HepG2 (cell line): Measurements from ENCODE around the gene GABRR2.

Experiments used
- ADNP ChIP-seq: sonication (generic); formaldehyde crosslinking; IDR thresholded peaks from 2 replicates; pipeline ENCODE4 v1.4.0; 2020; ENCODE audit warnings: missing genetic modification reagents
- ETS1 ChIP-seq: sonication (generic); formaldehyde crosslinking; IDR thresholded peaks from 2 replicates; pipeline ENCODE4 v1.4.0; 2020; ENCODE audit warnings: missing genetic modification reagents
- FOXK2 ChIP-seq: fragments of 450-650 bp; IDR thresholded peaks from 2 replicates; pipeline ENCODE4 v1.6.1; 2016
- HDAC6 ChIP-seq: fragments of 200-600 bp; sonication (generic); IDR thresholded peaks from 2 replicates; pipeline ENCODE4 v1.7.0; 2017; ENCODE audit warnings: mild to moderate bottlenecking, antibody characterized with exemption, low read length, low read depth
- IRF1 ChIP-seq: sonication (generic); formaldehyde crosslinking; IDR thresholded peaks from 2 replicates; pipeline ENCODE4 v1.4.0; 2020; ENCODE audit warnings: low read depth, mild to moderate bottlenecking, missing genetic modification reagents
- MNT ChIP-seq: fragments of 450-650 bp; IDR thresholded peaks from 2 replicates; pipeline ENCODE4 v1.6.1; 2016
- SNRNP70 ChIP-seq: fragments of 200-400 bp; formaldehyde crosslinking; IDR thresholded peaks from 2 replicates; pipeline ENCODE4 v1.6.1; 2017; ENCODE audit warnings: mild to moderate bottlenecking, low read depth, low read length, moderate library complexity
- ZBTB7A ChIP-seq: sonication (generic); formaldehyde crosslinking; IDR thresholded peaks from 2 replicates; pipeline ENCODE4 v1.8.0; 2022; ENCODE audit warnings: mild to moderate bottlenecking, missing genetic modification reagents
- ZHX1 ChIP-seq: sonication (generic); formaldehyde crosslinking; IDR thresholded peaks from 2 replicates; pipeline ENCODE4 v1.8.1; 2022; ENCODE audit warnings: low read depth, mild to moderate bottlenecking, missing genetic modification reagents
- ZNF530 ChIP-seq: sonication (generic); formaldehyde crosslinking; IDR thresholded peaks from 2 replicates; pipeline ENCODE4 v1.5.0; 2020; ENCODE audit warnings: low read depth, mild to moderate bottlenecking, missing genetic modification reagents
- ZZZ3 ChIP-seq: sonication (generic); formaldehyde crosslinking; IDR thresholded peaks from 2 replicates; pipeline ENCODE4 v1.4.0; 2020; ENCODE audit warnings: missing genetic modification reagents, mild to moderate bottlenecking, borderline replicate concordance

GRCh38 chr6:89356642-89357170, 41.6 kb upstream of the GABRR2 start:
- TF ChIP-seq HDAC6 = no peak
- no peak for TF ChIP-seq ADNP (CRISPR knock-in tag)
- no peak for TF ChIP-seq ETS1
- no peak for TF ChIP-seq ZZZ3 (CRISPR knock-in tag)
- no peak for TF ChIP-seq ZHX1 (CRISPR knock-in tag)
- TF ChIP-seq SNRNP70 = no peak
- no peak for TF ChIP-seq FOXK2
- no peak for TF ChIP-seq MNT
- no peak for TF ChIP-seq ZBTB7A (CRISPR knock-in tag)
- TF ChIP-seq IRF1 = no peak
- TF ChIP-seq ZNF530 (CRISPR knock-in tag) = no peak
